Loucy (cell line): Measurements from ENCODE around the gene ZNF292.
A peak's percentile ranks its signal among the peaks of the same experiment; 100 is the strongest.

Source experiments
- H2AFZ ChIP-seq: fragments of 200-600 bp; sonication (generic); 2 replicates; pipeline ENCODE4 v1.6.0; 2016; ENCODE audit warnings: antibody characterized with exemption, mild to moderate bottlenecking, low read length, moderate library complexity
- H3F3A ChIP-seq: fragments of 200-600 bp; 2 replicates; pipeline ENCODE4 v1.6.0; 2016; ENCODE audit warnings: antibody characterized with exemption, low read depth, mild to moderate bottlenecking
- H3K27me3 ChIP-seq: fragments of 200-600 bp; sonication (generic); 2 replicates; pipeline ENCODE4 v1.6.1; 2014; ENCODE audit warnings: low read length, mild to moderate bottlenecking; ENCODE audit not compliant: insufficient read depth, poor library complexity, severe bottlenecking
- H3K36me3 ChIP-seq: fragments of 200-600 bp; sonication (generic); 2 replicates; pipeline ENCODE4 v1.6.1; 2016; ENCODE audit warnings: low read length; ENCODE audit not compliant: insufficient read depth
- H3K4me1 ChIP-seq: fragments of 200-600 bp; sonication (generic); 2 replicates; pipeline ENCODE4 v1.5.1; 2014; ENCODE audit warnings: low read length, mild to moderate bottlenecking; ENCODE audit not compliant: insufficient read depth, poor library complexity, severe bottlenecking
- H3K4me2 ChIP-seq: fragments of 200-600 bp; sonication (generic); 2 replicates; pipeline ENCODE4 v1.6.0; 2014; ENCODE audit warnings: antibody characterized with exemption, low read length, low read depth, mild to moderate bottlenecking; ENCODE audit not compliant: poor library complexity, severe bottlenecking
- H3K4me3 ChIP-seq: fragments of 200-600 bp; sonication (generic); 2 replicates; pipeline ENCODE4 v1.5.1; 2014; ENCODE audit warnings: low read length, mild to moderate bottlenecking, mixed read lengths; ENCODE audit not compliant: poor library complexity, severe bottlenecking
- H3K79me2 ChIP-seq: fragments of 200-600 bp; sonication (generic); 2 replicates; pipeline ENCODE4 v1.6.1; 2014; ENCODE audit warnings: low read length; ENCODE audit not compliant: insufficient read depth
- H3K9ac ChIP-seq: fragments of 200-600 bp; sonication (generic); 2 replicates; pipeline ENCODE4 v1.6.0; 2014; ENCODE audit warnings: mild to moderate bottlenecking, low read depth, low read length, moderate library complexity; ENCODE audit not compliant: poor library complexity, severe bottlenecking
- H3K9me2 ChIP-seq: fragments of 200-600 bp; sonication (generic); replicated peaks from 2 replicates; pipeline ENCODE4 v1.6.1; 2016; ENCODE audit warnings: low read depth, low read length, mixed read lengths
- H3K9me3 ChIP-seq: fragments of 200-600 bp; sonication (generic); 2 replicates; pipeline ENCODE4 v1.6.1; 2014; ENCODE audit warnings: mild to moderate bottlenecking, antibody characterized with exemption, low read length, low read depth; ENCODE audit not compliant: insufficient read depth
- H4K20me1 ChIP-seq: fragments of 200-600 bp; sonication (generic); 2 replicates; pipeline ENCODE4 v1.6.0; 2014; ENCODE audit warnings: antibody characterized with exemption, low read length, mild to moderate bottlenecking; ENCODE audit not compliant: insufficient read depth, poor library complexity, severe bottlenecking
- EZH2phosphoT487 ChIP-seq: fragments of 200-600 bp; IDR thresholded peaks from 2 replicates; pipeline ENCODE4 v1.6.1; 2018; ENCODE audit warnings: antibody characterized with exemption, mild to moderate bottlenecking, moderate library complexity, borderline replicate concordance
- TF ChIP-seq, protein P1 (sequence below): fragments of 200-600 bp; sonication (generic); conservative IDR thresholded peaks from 2 replicates; pipeline ENCODE4 v1.5.1; 2014; ENCODE audit warnings: mild to moderate bottlenecking, antibody characterized with exemption, low read length

ZNF292 gene

DNA sequence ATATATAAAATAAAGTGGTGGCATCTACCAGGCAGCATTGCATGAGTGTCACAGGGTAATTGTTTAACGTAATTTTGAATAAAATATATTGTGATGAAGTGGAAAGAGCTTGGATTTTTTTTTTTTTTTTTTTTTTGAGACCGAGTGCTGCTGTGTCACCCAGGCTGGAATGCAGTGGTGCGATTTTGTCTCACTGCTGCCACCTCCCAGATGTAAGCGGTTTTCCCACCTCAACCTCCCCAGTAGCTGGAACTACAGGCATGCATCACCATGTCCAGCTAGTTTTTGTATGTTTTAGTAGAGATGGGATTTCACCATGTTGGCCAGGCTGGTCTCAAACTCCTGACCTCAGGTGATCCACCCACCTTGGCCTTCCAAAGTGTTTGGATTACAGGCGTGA lies 85.9 kb downstream of the ZNF292 start:
- Histone ChIP-seq H3K9me2 (no peaks in the 10 kb centered on the region), H3F3A (0 out of 2 replicates have a peak, but pooled peaks cover 4% of the 10 kb centered on the region), H3K9ac (no peak overlapping the region), H3K27me3 (no peaks in the 10 kb centered on the region), H2AFZ (no peak overlapping the region), H3K9me3 (no peaks in the 10 kb centered on the region), H3K36me3 (peaks cover 54% of the 10 kb centered on the region), H3K4me3 (no peak overlapping the region), H3K79me2 (peaks cover 6% of the 10 kb centered on the region; the same call in 1 of the 2 replicates), H3K4me2 (no peak overlapping the region), H3K4me1 (peaks cover 11% of the 10 kb centered on the region), H4K20me1 (peaks cover 39% of the 10 kb centered on the region)
- TF ChIP-seq EZH2phosphoT487: no peak
- TF ChIP-seq, protein P1, sequence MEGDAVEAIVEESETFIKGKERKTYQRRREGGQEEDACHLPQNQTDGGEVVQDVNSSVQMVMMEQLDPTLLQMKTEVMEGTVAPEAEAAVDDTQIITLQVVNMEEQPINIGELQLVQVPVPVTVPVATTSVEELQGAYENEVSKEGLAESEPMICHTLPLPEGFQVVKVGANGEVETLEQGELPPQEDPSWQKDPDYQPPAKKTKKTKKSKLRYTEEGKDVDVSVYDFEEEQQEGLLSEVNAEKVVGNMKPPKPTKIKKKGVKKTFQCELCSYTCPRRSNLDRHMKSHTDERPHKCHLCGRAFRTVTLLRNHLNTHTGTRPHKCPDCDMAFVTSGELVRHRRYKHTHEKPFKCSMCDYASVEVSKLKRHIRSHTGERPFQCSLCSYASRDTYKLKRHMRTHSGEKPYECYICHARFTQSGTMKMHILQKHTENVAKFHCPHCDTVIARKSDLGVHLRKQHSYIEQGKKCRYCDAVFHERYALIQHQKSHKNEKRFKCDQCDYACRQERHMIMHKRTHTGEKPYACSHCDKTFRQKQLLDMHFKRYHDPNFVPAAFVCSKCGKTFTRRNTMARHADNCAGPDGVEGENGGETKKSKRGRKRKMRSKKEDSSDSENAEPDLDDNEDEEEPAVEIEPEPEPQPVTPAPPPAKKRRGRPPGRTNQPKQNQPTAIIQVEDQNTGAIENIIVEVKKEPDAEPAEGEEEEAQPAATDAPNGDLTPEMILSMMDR: no peak

GRCh38 chr6:87242311-87242710 lies 86.9 kb downstream of the ZNF292 start:
- H3K4me1 ChIP-seq: peaks cover 11% of the 10 kb centered on the region
- no peak overlapping the region for H3K4me2 ChIP-seq
- H4K20me1 ChIP-seq: peaks cover 30% of the 10 kb centered on the region
- no peaks in the 10 kb centered on the region for H3K27me3 ChIP-seq
- H3F3A ChIP-seq: no peaks in the 10 kb centered on the region
- no peak overlapping the region for H3K9ac ChIP-seq
- H3K9me2 ChIP-seq: no peaks in the 10 kb centered on the region
- H2AFZ ChIP-seq: no peak overlapping the region
- peaks cover 57% of the 10 kb centered on the region; the same call in 1 of the 2 replicates for H3K36me3 ChIP-seq
- H3K79me2 ChIP-seq: peaks cover 6% of the 10 kb centered on the region; the same call in 1 of the 2 replicates
- H3K4me3 ChIP-seq: no peak overlapping the region
- TF ChIP-seq, protein P1: no peak
- no peak for TF ChIP-seq EZH2phosphoT487
- H3K9me3 ChIP-seq: no peaks in the 10 kb centered on the region

GRCh38 chr6:87243812-87244211 lies 88.4 kb downstream of the ZNF292 start:
- H3K36me3 ChIP-seq: peaks cover 69% of the 10 kb centered on the region; the same call in 1 of the 2 replicates
- no peaks in the 10 kb centered on the region for H3K27me3 ChIP-seq
- H3F3A ChIP-seq: no peaks in the 10 kb centered on the region
- no peaks in the 10 kb centered on the region for H3K9me2 ChIP-seq
- peaks cover 11% of the 10 kb centered on the region for H3K4me1 ChIP-seq
- peaks cover 6% of the 10 kb centered on the region; the same call in 1 of the 2 replicates for H3K79me2 ChIP-seq
- TF ChIP-seq, protein P1: no peak
- TF ChIP-seq EZH2phosphoT487: no peak
- H3K9ac ChIP-seq: peak overlapping the region; percentile 35
- peaks cover 19% of the 10 kb centered on the region for H4K20me1 ChIP-seq
- no peaks in the 10 kb centered on the region for H3K9me3 ChIP-seq
- no peak overlapping the region for H2AFZ ChIP-seq
- peak overlapping the region; percentile 52 for H3K4me2 ChIP-seq
- peak overlapping the region; percentile 28 for H3K4me3 ChIP-seq
